GM23248 (cell line): Measurements from ENCODE around the gene MBD3L4. TPM values are rescaled to one million over a fixed set of nuclear protein-coding genes. Genes with fewer than 3 reads are reported as not detected.

Experiments
- DNase-seq: peaks from one replicate; pipeline ENCODE4 v3.0.0-alpha.2; 2015
- H2AFZ ChIP-seq: fragments of 200-600 bp; sonication (generic); 2 replicates; pipeline ENCODE4 v1.6.1; 2016; ENCODE audit warnings: antibody characterized with exemption
- H3F3A ChIP-seq: fragments of 200-600 bp; sonication (generic); 2 replicates; pipeline ENCODE4 v1.6.1; 2016; ENCODE audit warnings: mild to moderate bottlenecking, antibody characterized with exemption, mixed run types; ENCODE audit not compliant: insufficient read depth
- H3K27ac ChIP-seq: fragments of 200-600 bp; sonication (generic); 2 replicates; pipeline ENCODE4 v1.5.1; 2016; ENCODE audit warnings: mild to moderate bottlenecking
- H3K27me3 ChIP-seq: fragments of 200-600 bp; sonication (generic); replicated peaks from 2 replicates; pipeline ENCODE4 v1.6.1; 2016; ENCODE audit warnings: mild to moderate bottlenecking; ENCODE audit not compliant: insufficient read depth
- H3K36me3 ChIP-seq: fragments of 200-600 bp; sonication (generic); 2 replicates; pipeline ENCODE4 v1.6.1; 2016; ENCODE audit warnings: low read depth, mild to moderate bottlenecking
- H3K4me1 ChIP-seq: fragments of 200-600 bp; sonication (generic); 2 replicates; pipeline ENCODE4 v1.6.1; 2016; ENCODE audit warnings: mild to moderate bottlenecking; ENCODE audit not compliant: insufficient read depth
- H3K4me2 ChIP-seq: fragments of 200-600 bp; sonication (generic); one replicate; pipeline ENCODE4 v1.6.1; 2016; ENCODE audit warnings: mild to moderate bottlenecking; ENCODE audit not compliant: unreplicated experiment
- H3K4me3 ChIP-seq: fragments of 200-600 bp; sonication (generic); 2 replicates; pipeline ENCODE4 v1.5.1; 2016; ENCODE audit warnings: mild to moderate bottlenecking
- H3K79me2 ChIP-seq: fragments of 200-600 bp; sonication (generic); 2 replicates; pipeline ENCODE4 v1.6.1; 2016; ENCODE audit warnings: mild to moderate bottlenecking; ENCODE audit not compliant: insufficient read depth
- H3K9ac ChIP-seq: fragments of 200-600 bp; sonication (generic); 2 replicates; pipeline ENCODE4 v1.6.1; 2016; ENCODE audit warnings: mild to moderate bottlenecking
- H3K9me2 ChIP-seq: fragments of 200-600 bp; sonication (generic); 2 replicates; pipeline ENCODE4 v1.6.1; 2016; ENCODE audit warnings: mixed run types, mild to moderate bottlenecking, moderate library complexity; ENCODE audit not compliant: insufficient read depth
- H3K9me3 ChIP-seq: fragments of 200-600 bp; sonication (generic); one replicate; pipeline ENCODE4 v1.6.1; 2017; ENCODE audit warnings: low read depth
- H4K20me1 ChIP-seq: fragments of 200-600 bp; sonication (generic); 2 replicates; pipeline ENCODE4 v1.6.0; 2016; ENCODE audit not compliant: insufficient read depth
- EZH2 ChIP-seq: fragments of 200-600 bp; sonication (generic); IDR thresholded peaks from 2 replicates; pipeline ENCODE4 v1.6.1; 2018; ENCODE audit warnings: antibody characterized with exemption, mild to moderate bottlenecking; ENCODE audit not compliant: insufficient read depth, poor library complexity, severe bottlenecking
- EZH2phosphoT487 ChIP-seq: fragments of 200-600 bp; sonication (generic); IDR thresholded peaks from 2 replicates; pipeline ENCODE4 v1.6.1; 2018; ENCODE audit warnings: antibody characterized with exemption, moderate library complexity, mild to moderate bottlenecking, low read depth; ENCODE audit not compliant: insufficient read depth
- WGBS, 2 experiments: methylation state at CpG; one replicate each; pipeline ENCODE4 v1.1.6; 2015 to 2017; ENCODE audit warnings: low lambda C conversion rate in 2 of 2, low coverage in 1 of 2; ENCODE audit errors: missing lambda C conversion rate in 2 of 2; 5-methylcytosine and 5-hydroxymethylcytosine counted together
- in situ Hi-C: fragments of 300-500 bp; cut with MboI; formaldehyde crosslinking; loops from 2 replicates; pipeline ENCODE4 v1.15.0; 2020
- polyA plus RNA-seq: library from polyadenylated mRNA; unstranded; fragments of >200 nt; fragmentation: Nextera tagmentation; extraction: Ambion mirVana; gene quantifications from 2 replicates; pipeline ENCODE4 v1.2.1, GENCODE V29; 2016
- total RNA-seq: library from RNA; depleted of rRNA; stranded (reverse); fragments of >200 nt; shearing (Covaris generic); gene quantifications from 2 replicates; pipeline ENCODE4 v1.2.3, GENCODE V29; 2014

Gene MBD3L4
- total and polyA plus RNA-seq, 2 experiments from 2014 or later: not detected

GRCh38 chr19:7018828-7019227 is 21.2 kb downstream of the MBD3L4 start:
- Histone ChIP-seq H3K36me3 (no peaks in the 10 kb centered on the region), H3K27me3 (0 out of 2 replicates have a peak, but pooled peaks cover 4% of the 10 kb centered on the region), H3K27ac (no peak overlapping the region), H2AFZ (no peak overlapping the region), H3K79me2 (no peaks in the 10 kb centered on the region), H3K4me1 (no peaks in the 10 kb centered on the region), H3K9me2 (no peaks in the 10 kb centered on the region), H3F3A (peaks cover 1% of the 10 kb centered on the region; the same call in 1 of the 2 replicates), H3K4me3 (no peak overlapping the region), H3K9me3 (no peaks in the 10 kb centered on the region), H4K20me1 (no peaks in the 10 kb centered on the region), H3K9ac (no peak overlapping the region), H3K4me2 (no peak overlapping the region)
- in situ Hi-C loops: no loop called here
- TF ChIP-seq EZH2: no peak
- no peak for TF ChIP-seq EZH2phosphoT487
- 46 to 50% methylated on average over 6 of the region's 6 CpGs for WGBS, 2 experiments
- no peak for DNase-seq

GRCh38 chr19:7013678-7014077 is 26.3 kb downstream of the MBD3L4 start:
- WGBS, 2 experiments: 50 to 57% methylated on average over 4 of the region's 4 CpGs
- Histone ChIP-seq H3K4me2 (no peak overlapping the region), H3K4me3 (no peak overlapping the region), H3K9ac (no peak overlapping the region), H3K27me3 (0 out of 2 replicates have a peak, but pooled peaks cover 4% of the 10 kb centered on the region), H3K9me2 (no peaks in the 10 kb centered on the region), H3K9me3 (no peaks in the 10 kb centered on the region), H3K79me2 (no peaks in the 10 kb centered on the region), H4K20me1 (no peaks in the 10 kb centered on the region), H3K36me3 (no peaks in the 10 kb centered on the region), H3K4me1 (no peaks in the 10 kb centered on the region), H2AFZ (no peak overlapping the region), H3F3A (peaks cover 9% of the 10 kb centered on the region; the same call in 1 of the 2 replicates), H3K27ac (no peak overlapping the region)
- peak; percentile 42 for DNase-seq
- TF ChIP-seq EZH2phosphoT487: no peak
- TF ChIP-seq EZH2: no peak
- in situ Hi-C loops: no loop called here

DNA sequence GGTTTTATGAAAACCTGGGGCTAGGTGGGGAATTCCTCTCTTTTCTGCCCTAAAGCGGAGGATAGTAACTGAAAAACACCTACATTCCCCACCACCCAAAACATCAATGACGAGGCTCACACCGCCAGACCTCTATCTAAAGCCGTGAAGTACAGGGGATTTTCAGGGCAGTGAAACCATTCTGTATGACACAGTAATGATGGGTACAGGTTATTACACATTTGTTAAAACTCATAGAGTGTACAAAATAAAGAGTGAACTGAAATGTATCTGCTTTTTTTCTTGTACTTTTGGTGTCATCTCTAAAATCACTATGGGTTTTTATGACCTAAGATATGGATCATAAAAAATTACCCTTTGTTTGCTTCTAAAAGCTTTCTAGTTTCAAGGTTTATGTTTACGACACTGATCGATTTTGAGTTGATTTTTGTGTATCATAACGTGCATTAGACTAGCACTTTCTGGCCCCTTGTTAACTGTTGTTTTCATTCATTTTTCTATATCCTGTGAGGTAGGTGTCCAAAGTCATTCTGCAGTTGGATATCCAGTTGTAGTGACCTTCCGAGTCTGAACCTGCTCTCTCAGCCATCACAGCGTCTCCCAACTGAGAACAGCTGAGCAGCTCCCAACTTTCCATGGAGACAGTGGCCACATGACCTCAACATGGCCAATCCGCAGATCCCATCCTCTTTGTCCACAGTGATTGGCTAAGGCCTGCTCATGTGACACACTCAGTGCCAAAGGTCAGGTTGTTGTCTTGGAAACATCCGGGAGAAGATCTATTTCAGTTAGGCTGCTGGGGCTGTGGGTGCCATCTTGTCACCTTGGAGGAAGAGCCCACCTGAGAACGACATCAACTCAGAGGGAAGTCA is 29.0 kb downstream of the MBD3L4 start:
- Histone ChIP-seq H2AFZ (no peak overlapping the region), H3K79me2 (no peaks in the 10 kb centered on the region), H3K4me3 (no peak overlapping the region), H3K4me1 (no peaks in the 10 kb centered on the region), H3F3A (peaks cover 9% of the 10 kb centered on the region; the same call in 1 of the 2 replicates), H3K27me3 (0 out of 2 replicates have a peak, but pooled peaks cover 4% of the 10 kb centered on the region), H3K9ac (no peak overlapping the region), H3K9me3 (no peaks in the 10 kb centered on the region), H3K36me3 (no peaks in the 10 kb centered on the region), H3K27ac (no peak overlapping the region), H4K20me1 (no peaks in the 10 kb centered on the region), H3K4me2 (no peak overlapping the region), H3K9me2 (no peaks in the 10 kb centered on the region)
- in situ Hi-C loops: no loop called here
- 71 to 72% methylated on average over 12 of the region's 12 CpGs for WGBS, 2 experiments
- no peak for DNase-seq
- TF ChIP-seq EZH2: no peak
- TF ChIP-seq EZH2phosphoT487: no peak

DNA sequence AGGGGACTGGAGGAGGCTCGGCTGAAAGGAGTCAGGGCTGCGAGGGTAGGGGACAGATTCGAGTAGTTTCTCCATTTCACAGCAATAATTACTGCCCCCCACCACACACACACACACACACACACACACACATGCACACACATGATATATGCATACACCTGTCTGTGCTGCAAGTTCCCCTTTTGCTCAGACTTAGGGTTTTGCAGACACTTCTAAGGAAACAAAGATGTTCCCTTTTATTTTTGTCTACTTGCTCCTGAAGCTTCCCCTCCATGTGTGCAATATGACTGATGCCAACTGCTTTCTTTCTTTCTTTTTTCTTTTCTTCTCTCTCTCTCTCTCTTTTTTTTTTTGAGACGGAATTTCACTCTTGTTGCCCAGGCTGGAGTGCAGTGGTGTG is 32.1 kb downstream of the MBD3L4 start:
- Histone ChIP-seq H3K9me2 (no peaks in the 10 kb centered on the region), H3K36me3 (no peaks in the 10 kb centered on the region), H3K4me3 (no peak overlapping the region), H3K9ac (no peak overlapping the region), H3K4me1 (no peaks in the 10 kb centered on the region), H3K27me3 (no peaks in the 10 kb centered on the region), H2AFZ (no peak overlapping the region), H3K4me2 (no peak overlapping the region), H4K20me1 (no peaks in the 10 kb centered on the region), H3K9me3 (no peaks in the 10 kb centered on the region), H3K79me2 (no peaks in the 10 kb centered on the region), H3K27ac (no peak overlapping the region), H3F3A (no peaks in the 10 kb centered on the region)
- no peak for DNase-seq
- WGBS, 2 experiments: 9 to 22% methylated on average over 4 of the region's 4 CpGs
- TF ChIP-seq EZH2 (no peak), EZH2phosphoT487 (no peak)
- in situ Hi-C loops: no loop called here
